LHCN-M2 (cell line): Measurements from ENCODE around the gene EPB41L3. TPM values are rescaled to one million over a fixed set of nuclear protein-coding genes. Genes with fewer than 3 reads are reported as not detected.
"Not testable (repeated sequence)": the region's sequence is repeated elsewhere in the genome, so short reads cannot be mapped to it uniquely, and the experiment has no call there.

ENCODE experiments used
- DNase-seq: peaks from one replicate; pipeline ENCODE4 v3.0.0-alpha.2; 2012; ENCODE audit warnings: low read depth
- total RNA-seq: library from RNA; depleted of rRNA; stranded (reverse); fragments of >200 nt; gene quantifications from 2 replicates; pipeline ENCODE4 v1.2.3, GENCODE V29; 2014

The EPB41L3 gene
- total RNA-seq, 1 experiment from 2014 or later, result under 0.01 TPM

- DNase-seq, result no peak
Measured at GRCh38 chr18:5532066-5532465, 11.7 kb downstream of the EPB41L3 start.

GRCh38 chr18:5530629-5531178 is 13.1 kb downstream of the EPB41L3 start:
- DNase-seq, result no peak

- DNase-seq, result no peak
Measured at GRCh38 chr18:5529471-5529870, 14.3 kb downstream of the EPB41L3 start.

GRCh38 chr18:5527603-5528002 is 16.2 kb downstream of the EPB41L3 start:
- DNase-seq, result no peak

- no peak for DNase-seq
Measured at GRCh38 chr18:5524660-5525059, 19.1 kb downstream of the EPB41L3 start.

GRCh38 chr18:5521000-5521399 is 22.8 kb downstream of the EPB41L3 start:
- no peak for DNase-seq

- no peak for DNase-seq
Measured at GRCh38 chr18:5520464-5520863, 23.3 kb downstream of the EPB41L3 start.

- no peak for DNase-seq
Measured at GRCh38 chr18:5519448-5520298, 24.1 kb downstream of the EPB41L3 start.

- no peak for DNase-seq
Measured at GRCh38 chr18:5518899-5519371, 24.9 kb downstream of the EPB41L3 start.

GRCh38 chr18:5518179-5518770 is 25.5 kb downstream of the EPB41L3 start:
- DNase-seq, result no peak

GRCh38 chr18:5516841-5517240 is 27.0 kb downstream of the EPB41L3 start:
- no peak for DNase-seq

GRCh38 chr18:5515011-5515784 is 28.6 kb downstream of the EPB41L3 start:
- DNase-seq, result no peak

GRCh38 chr18:5513947-5514346 is 29.9 kb downstream of the EPB41L3 start:
- no peak for DNase-seq

GRCh38 chr18:5512176-5512575 is 31.6 kb downstream of the EPB41L3 start:
- DNase-seq, result no peak

GRCh38 chr18:5511541-5511940 is 32.3 kb downstream of the EPB41L3 start:
- DNase-seq, result not testable (repeated sequence)

- DNase-seq, result no peak
Measured at GRCh38 chr18:5510135-5510846, 33.5 kb downstream of the EPB41L3 start.

GRCh38 chr18:5508821-5509220 is 35.0 kb downstream of the EPB41L3 start:
- DNase-seq, result no peak

GRCh38 chr18:5507756-5508155 is 36.0 kb downstream of the EPB41L3 start:
- no peak for DNase-seq

GRCh38 chr18:5506174-5506573 is 37.6 kb downstream of the EPB41L3 start:
- no peak for DNase-seq

GRCh38 chr18:5503740-5504139 is 40.1 kb downstream of the EPB41L3 start:
- no peak for DNase-seq
